H9 (cell line): ENCODE measurements around the gene PLAGL1. TPM values are rescaled to one million over a fixed set of nuclear protein-coding genes. Genes with fewer than 3 reads are reported as not detected.
"Not testable (repeated sequence)": the region's sequence is repeated elsewhere in the genome, so short reads cannot be mapped to it uniquely, and the experiment has no call there.

Source experiments
- DNase-seq: peaks from one replicate; pipeline ENCODE4 v3.0.0-alpha.2; 2017
- H2AFZ ChIP-seq: one replicate; pipeline ENCODE4 v1.6.1; 2013; ENCODE audit warnings: mild to moderate bottlenecking, low read length, control low read depth, moderate library complexity
- H2AK5ac ChIP-seq: 2 replicates; pipeline ENCODE4 v1.6.1; 2013; ENCODE audit warnings: low read length, control low read depth, mixed read lengths; ENCODE audit not compliant: insufficient read length
- H2BK120ac ChIP-seq: one replicate; pipeline ENCODE4 v1.6.1; 2013; ENCODE audit warnings: low read depth, mild to moderate bottlenecking, low read length, control low read depth, inconsistent platforms; ENCODE audit not compliant: poor library complexity, severe bottlenecking
- H2BK12ac ChIP-seq: 2 replicates; pipeline ENCODE4 v1.6.1; 2013; ENCODE audit warnings: low read length, control low read depth, mixed read lengths, low read depth; ENCODE audit not compliant: insufficient read length
- H2BK15ac ChIP-seq: 2 replicates; pipeline ENCODE4 v1.6.1; 2013; ENCODE audit warnings: low read depth, low read length, control low read depth
- H2BK20ac ChIP-seq: one replicate; pipeline ENCODE4 v1.6.1; 2013; ENCODE audit warnings: low read depth, mild to moderate bottlenecking, low read length, control low read depth, inconsistent platforms; ENCODE audit not compliant: poor library complexity, severe bottlenecking
- H2BK5ac ChIP-seq: 2 replicates; pipeline ENCODE4 v1.6.1; 2013; ENCODE audit warnings: low read length, control low read depth, mixed read lengths; ENCODE audit not compliant: insufficient read length
- H3K14ac ChIP-seq: 2 replicates; pipeline ENCODE4 v1.6.1; 2013; ENCODE audit warnings: low read length, control low read depth; ENCODE audit not compliant: insufficient read depth
- H3K18ac ChIP-seq: 2 replicates; pipeline ENCODE4 v1.6.1; 2013; ENCODE audit warnings: low read depth, mild to moderate bottlenecking, mixed read lengths, low read length, control low read depth; ENCODE audit not compliant: insufficient read length
- H3K23ac ChIP-seq: 2 replicates; pipeline ENCODE4 v1.6.1; 2013; ENCODE audit warnings: low read length, control low read depth, mixed read lengths, low read depth; ENCODE audit not compliant: insufficient read length
- H3K23me2 ChIP-seq: 2 replicates; pipeline ENCODE4 v1.6.1; 2013; ENCODE audit warnings: low read depth, mild to moderate bottlenecking, mixed read lengths, low read length, control low read depth; ENCODE audit not compliant: insufficient read length, poor library complexity, severe bottlenecking
- H3K27ac ChIP-seq: 2 replicates; pipeline ENCODE4 v1.5.1; 2013; ENCODE audit warnings: low read length, control low read depth, mixed read lengths, low read depth; ENCODE audit not compliant: insufficient read length
- H3K27me3 ChIP-seq: 2 replicates; pipeline ENCODE4 v1.6.1; 2013; ENCODE audit warnings: low read length, control low read depth, inconsistent platforms; ENCODE audit not compliant: insufficient read depth
- H3K4ac ChIP-seq: 2 replicates; pipeline ENCODE4 v1.6.1; 2013; ENCODE audit warnings: low read depth, mild to moderate bottlenecking, control low read depth, inconsistent platforms, low read length, moderate library complexity
- H3K4me1 ChIP-seq: 2 replicates; pipeline ENCODE4 v1.6.1; 2013; ENCODE audit warnings: low read length, control low read depth, inconsistent platforms; ENCODE audit not compliant: insufficient read depth
- H3K4me2 ChIP-seq: 2 replicates; pipeline ENCODE4 v1.6.1; 2013; ENCODE audit warnings: low read length, control low read depth, mixed read lengths; ENCODE audit not compliant: insufficient read length, insufficient read depth
- H3K56ac ChIP-seq: 2 replicates; pipeline ENCODE4 v1.6.1; 2013; ENCODE audit warnings: low read depth, mild to moderate bottlenecking, mixed read lengths, low read length, control low read depth; ENCODE audit not compliant: insufficient read length
- H3K79me1 ChIP-seq: 2 replicates; pipeline ENCODE4 v1.6.1; 2013; ENCODE audit warnings: low read depth, mild to moderate bottlenecking, moderate library complexity, low read length, control low read depth, inconsistent platforms; ENCODE audit not compliant: insufficient read depth, poor library complexity, severe bottlenecking
- H3K79me2 ChIP-seq: 2 replicates; pipeline ENCODE4 v1.6.1; 2013; ENCODE audit warnings: low read length, control low read depth, inconsistent platforms; ENCODE audit not compliant: insufficient read depth
- H3K9ac ChIP-seq: 2 replicates; pipeline ENCODE4 v1.6.1; 2013; ENCODE audit warnings: low read length, control low read depth, mixed read lengths; ENCODE audit not compliant: insufficient read length; ENCODE audit errors: extremely low read depth
- H3K9me3 ChIP-seq: one replicate; pipeline ENCODE4 v1.6.1; 2013; ENCODE audit warnings: low read depth, low read length, inconsistent platforms; ENCODE audit not compliant: control insufficient read depth
- H3T11ph ChIP-seq: one replicate; pipeline ENCODE4 v1.6.1; 2013; ENCODE audit warnings: mild to moderate bottlenecking, low read length, control low read depth, inconsistent platforms
- H4K20me1 ChIP-seq: one replicate; pipeline ENCODE4 v1.6.1; 2013; ENCODE audit not compliant: control insufficient read depth, insufficient read length, insufficient read depth
- H4K5ac ChIP-seq: 2 replicates; pipeline ENCODE4 v1.6.1; 2013; ENCODE audit warnings: low read depth, mild to moderate bottlenecking, mixed read lengths, low read length, control low read depth; ENCODE audit not compliant: insufficient read length
- H4K8ac ChIP-seq: replicated peaks from 2 replicates; pipeline ENCODE4 v1.6.1; 2013; ENCODE audit warnings: low read length, control low read depth, mixed read lengths, low read depth; ENCODE audit not compliant: insufficient read length
- H4K91ac ChIP-seq: 2 replicates; pipeline ENCODE4 v1.6.1; 2013; ENCODE audit warnings: low read depth, mild to moderate bottlenecking, moderate library complexity, mixed read lengths, low read length, control low read depth; ENCODE audit not compliant: insufficient read length
- H3K27ac Mint-ChIP-seq, 3 experiments: 2 replicates in 2 of 3; 3 replicates in 1 of 3; pipeline ENCODE4 v1.8.0; 2020 to 2021; ENCODE audit warnings: mixed read lengths in 3 of 3, mild to moderate bottlenecking in 1 of 3, moderate library complexity in 1 of 3
- H3K27me3 Mint-ChIP-seq: 2 replicates; pipeline ENCODE4 v1.8.0; 2021; ENCODE audit warnings: low read depth, mild to moderate bottlenecking, moderate library complexity, mixed read lengths
- H3K36me3 Mint-ChIP-seq, 3 experiments: 2 replicates in 2 of 3; 3 replicates in 1 of 3; pipeline ENCODE4 v1.8.0; 2020 to 2021; ENCODE audit warnings: low read depth in 3 of 3, mixed read lengths in 3 of 3; ENCODE audit not compliant: insufficient read depth in 1 of 3
- H3K4me1 Mint-ChIP-seq, 2 experiments: 2 replicates each; pipeline ENCODE4 v1.8.0; 2020; ENCODE audit warnings: mixed read lengths in 2 of 2
- H3K4me3 Mint-ChIP-seq, 2 experiments: 2 replicates in 1 of 2; 3 replicates in 1 of 2; pipeline ENCODE4 v1.8.0; 2020 to 2021; ENCODE audit warnings: mild to moderate bottlenecking in 2 of 2, mixed read lengths in 2 of 2, moderate library complexity in 1 of 2
- H3K9me3 Mint-ChIP-seq, 2 experiments: 2 replicates in 1 of 2; 3 replicates in 1 of 2; pipeline ENCODE4 v1.8.0; 2020; ENCODE audit warnings: mild to moderate bottlenecking in 2 of 2, mixed read lengths in 2 of 2, moderate library complexity in 1 of 2
- WGBS: extraction: QIAGEN DNeasy Blood & Tissue Kit; methylation state at CpG from one replicate; pipeline ENCODE4 v1.1.7; 2013; ENCODE audit warnings: missing lambda C conversion rate, low lambda C conversion rate, mixed read lengths; ENCODE audit not compliant: insufficient read length; ENCODE audit errors: extremely low coverage; 5-methylcytosine and 5-hydroxymethylcytosine counted together
- total RNA-seq: library from RNA; stranded (reverse); gene quantifications from 2 replicates; pipeline ENCODE4 v1.2.1, GENCODE V29; 2021

Gene PLAGL1
- total RNA-seq, 1 experiment from 2014 or later: 1.9 TPM

GRCh38 chr6:144044989-144045388 lies 36.9 kb upstream of the PLAGL1 start:
- H3K79me1 ChIP-seq, H2AK5ac ChIP-seq, H3K4me2 ChIP-seq, H3K27ac Mint-ChIP-seq, H3K56ac ChIP-seq, H2BK12ac ChIP-seq, H3K23ac ChIP-seq, H3K4me3 Mint-ChIP-seq, H2AFZ ChIP-seq, H2BK20ac ChIP-seq, H3K4ac ChIP-seq, H3K27me3 ChIP-seq, H4K8ac ChIP-seq, DNase-seq, H3T11ph ChIP-seq, H3K23me2 ChIP-seq, H3K27ac ChIP-seq, H3K9me3 ChIP-seq, H3K9ac ChIP-seq, H4K91ac ChIP-seq, H4K5ac ChIP-seq, H2BK15ac ChIP-seq, H3K18ac ChIP-seq, H2BK5ac ChIP-seq, H3K14ac ChIP-seq, H2BK120ac ChIP-seq, H3K4me1 ChIP-seq, H3K79me2 ChIP-seq, H4K20me1 ChIP-seq, H3K4me1 Mint-ChIP-seq: not testable (repeated sequence)
- Mint-ChIP-seq H3K36me3 (peaks cover 0 to 15% (median 3%) of the 10 kb centered on the region in 3 experiments; a peak in 2 of 7 replicates), H3K27me3 (peaks cover 15% of the 10 kb centered on the region), H3K9me3 (peaks cover 15 to 23% of the 10 kb centered on the region in 2 experiments; a peak in 3 of 5 replicates)
- WGBS: no CpG with 5 or more reads among the region's 2 CpGs
